HCEC 1CT (cell line): Measurements from ENCODE around the gene PGA5.
"Not testable (repeated sequence)": the region's sequence is repeated elsewhere in the genome, so short reads cannot be mapped to it uniquely, and the experiment has no call there.

Experiments used
- DNase-seq: peaks from one replicate; pipeline ENCODE4 v3.0.0-alpha.2; 2017

The PGA5 gene

GRCh38 chr11:61229458-61229857 is 11.5 kb upstream of the PGA5 start:
- not testable (repeated sequence) for DNase-seq

- not testable (repeated sequence) for DNase-seq
Measured at GRCh38 chr11:61231033-61231432, 9.9 kb upstream of the PGA5 start.

- not testable (repeated sequence) for DNase-seq
Measured at GRCh38 chr11:61231585-61231984, 9.4 kb upstream of the PGA5 start.

- DNase-seq, result not testable (repeated sequence)
Measured at GRCh38 chr11:61232548-61233145, 8.3 kb upstream of the PGA5 start.

- DNase-seq, result not testable (repeated sequence)
Measured at GRCh38 chr11:61237130-61237529, 3.8 kb upstream of the PGA5 start.

- not testable (repeated sequence) for DNase-seq
Measured at GRCh38 chr11:61240288-61240687, 687 bp upstream of the PGA5 start.

GRCh38 chr11:61241526-61241925 is 551 bp downstream of the PGA5 start:
- DNase-seq, result not testable (repeated sequence)

GRCh38 chr11:61245284-61245964 is 4.4 kb downstream of the PGA5 start:
- not testable (repeated sequence) for DNase-seq

GRCh38 chr11:61248071-61248470 is 7.1 kb downstream of the PGA5 start:
- not testable (repeated sequence) for DNase-seq

- not testable (repeated sequence) for DNase-seq
Measured at GRCh38 chr11:61249201-61249600, 8.2 kb downstream of the PGA5 start.

- DNase-seq, result peak; percentile 4
Measured at GRCh38 chr11:61250796-61251765, 10.1 kb downstream of the PGA5 start.

GRCh38 chr11:61252332-61252731 is 11.4 kb downstream of the PGA5 start:
- DNase-seq, result not testable (repeated sequence)

GRCh38 chr11:61254403-61255025 is 13.5 kb downstream of the PGA5 start:
- peak; percentile 48 for DNase-seq

- no peak for DNase-seq
Measured at GRCh38 chr11:61256710-61257482, 15.9 kb downstream of the PGA5 start.

GRCh38 chr11:61258546-61258945 is 17.6 kb downstream of the PGA5 start:
- no peak for DNase-seq

- DNase-seq, result no peak
Measured at GRCh38 chr11:61259363-61259762, 18.4 kb downstream of the PGA5 start.

- no peak for DNase-seq
Measured at GRCh38 chr11:61264371-61264770, 23.4 kb downstream of the PGA5 start.

- DNase-seq, result no peak
Measured at GRCh38 chr11:61264795-61265194, 23.8 kb downstream of the PGA5 start.

GRCh38 chr11:61265357-61265756 is 24.4 kb downstream of the PGA5 start:
- no peak for DNase-seq

- DNase-seq, result peak; percentile 29
Measured at GRCh38 chr11:61266602-61267001, 25.6 kb downstream of the PGA5 start.

- DNase-seq, result no peak
Measured at GRCh38 chr11:61267437-61267841, 26.5 kb downstream of the PGA5 start.
